MM.1S (cell line): ENCODE data around the gene UBE2QL1.

Experiments used
- DNase-seq: peaks from one replicate; pipeline ENCODE4 v3.0.0-alpha.2; 2015
- H2AFZ ChIP-seq: fragments of 300-600 bp; sonication (generic); 2 replicates; pipeline ENCODE4 v1.6.0; 2016; ENCODE audit warnings: antibody characterized with exemption, low read length
- H3F3A ChIP-seq: fragments of 300-600 bp; sonication (generic); 2 replicates; pipeline ENCODE4 v1.6.1; 2016; ENCODE audit warnings: mild to moderate bottlenecking, antibody characterized with exemption, low read length, moderate library complexity, mixed read lengths; ENCODE audit not compliant: insufficient read depth
- H3K27ac ChIP-seq: fragments of 300-600 bp; sonication (generic); 2 replicates; pipeline ENCODE4 v1.5.1; 2016; ENCODE audit warnings: mild to moderate bottlenecking, low read length
- H3K27me3 ChIP-seq: fragments of 300-600 bp; sonication (generic); replicated peaks from 2 replicates; pipeline ENCODE4 v1.6.0; 2016; ENCODE audit warnings: low read length; ENCODE audit not compliant: insufficient read depth
- H3K36me3 ChIP-seq: fragments of 300-600 bp; sonication (generic); replicated peaks from 2 replicates; pipeline ENCODE4 v1.6.1; 2016; ENCODE audit warnings: mild to moderate bottlenecking, low read length, mixed read lengths; ENCODE audit not compliant: insufficient read depth
- H3K4me1 ChIP-seq: fragments of 300-600 bp; sonication (generic); 2 replicates; pipeline ENCODE4 v1.6.1; 2016; ENCODE audit warnings: low read length, mixed read lengths
- H3K4me2 ChIP-seq: fragments of 300-600 bp; sonication (generic); 2 replicates; pipeline ENCODE4 v1.6.0; 2016; ENCODE audit warnings: low read depth, low read length
- H3K4me3 ChIP-seq: fragments of 300-600 bp; sonication (generic); 2 replicates; pipeline ENCODE4 v1.5.1; 2016; ENCODE audit warnings: low read length, mixed read lengths
- H3K79me2 ChIP-seq: fragments of 300-600 bp; sonication (generic); 2 replicates; pipeline ENCODE4 v1.6.1; 2016; ENCODE audit warnings: mixed run types, low read length, mixed read lengths
- H3K9ac ChIP-seq: fragments of 300-600 bp; sonication (generic); 2 replicates; pipeline ENCODE4 v1.6.1; 2016; ENCODE audit warnings: low read length, mixed read lengths
- H3K9me2 ChIP-seq: fragments of 300-600 bp; sonication (generic); replicated peaks from 2 replicates; pipeline ENCODE4 v1.6.1; 2016; ENCODE audit warnings: mild to moderate bottlenecking, low read length, mixed read lengths; ENCODE audit not compliant: insufficient read depth
- H3K9me3 ChIP-seq: fragments of 300-600 bp; sonication (generic); replicated peaks from 2 replicates; pipeline ENCODE4 v1.6.1; 2016; ENCODE audit warnings: mild to moderate bottlenecking, low read length, mixed read lengths; ENCODE audit not compliant: insufficient read depth
- H4K20me1 ChIP-seq: fragments of 300-600 bp; sonication (generic); 2 replicates; pipeline ENCODE4 v1.6.1; 2016; ENCODE audit warnings: mild to moderate bottlenecking, low read length, moderate library complexity, mixed read lengths; ENCODE audit not compliant: insufficient read depth
- EZH2 ChIP-seq: fragments of 300-600 bp; sonication (generic); optimal IDR thresholded peaks from 2 replicates; pipeline ENCODE3; 2017; ENCODE audit warnings: low read depth, mild to moderate bottlenecking, antibody characterized with exemption, low read length, mixed read lengths
- EZH2phosphoT487 ChIP-seq: fragments of 300-600 bp; sonication (generic); IDR thresholded peaks from 2 replicates; pipeline ENCODE4 v1.6.1; 2018; ENCODE audit warnings: antibody characterized with exemption, low read length
- TF ChIP-seq, protein P1 (sequence below): fragments of 300-600 bp; sonication (generic); IDR thresholded peaks from 2 replicates; pipeline ENCODE4 v1.5.1; 2016; ENCODE audit warnings: antibody characterized with exemption, low read length, mixed read lengths

The UBE2QL1 gene

DNA sequence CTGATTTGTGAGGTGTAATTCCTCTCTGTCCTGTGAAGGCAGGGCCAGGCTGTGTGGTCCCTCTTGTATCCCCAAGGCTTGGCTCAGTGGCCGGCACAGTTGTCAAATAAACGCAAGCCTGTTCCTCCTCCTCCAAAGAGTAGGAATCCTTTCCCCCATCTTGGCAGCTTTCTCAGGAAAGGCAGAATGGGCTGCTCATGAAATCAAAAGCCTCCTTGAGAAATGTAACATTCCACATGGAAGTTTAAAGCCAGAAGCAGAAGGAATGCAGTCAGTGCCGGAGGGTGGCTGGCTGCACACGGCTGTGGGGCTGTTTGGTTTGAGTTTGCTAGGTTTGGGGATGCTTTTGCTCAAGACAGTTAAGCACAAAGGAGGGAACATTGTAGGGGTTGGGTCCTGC is 35.8 kb upstream of the UBE2QL1 start:
- Histone ChIP-seq H3K4me2 (no peak overlapping the region), H4K20me1 (no peaks in the 10 kb centered on the region), H3K4me1 (peaks cover 13% of the 10 kb centered on the region), H3K27me3 (no peaks in the 10 kb centered on the region), H3F3A (0 out of 2 replicates have a peak, but pooled peaks cover 6% of the 10 kb centered on the region), H3K9me2 (no peaks in the 10 kb centered on the region), H3K36me3 (no peaks in the 10 kb centered on the region), H3K79me2 (no peaks in the 10 kb centered on the region), H3K9me3 (no peaks in the 10 kb centered on the region), H3K27ac (no peak overlapping the region), H3K9ac (no peak overlapping the region), H3K4me3 (no peak overlapping the region), H2AFZ (no peak overlapping the region)
- no peak for TF ChIP-seq EZH2
- no peak for TF ChIP-seq EZH2phosphoT487
- TF ChIP-seq, protein P1, sequence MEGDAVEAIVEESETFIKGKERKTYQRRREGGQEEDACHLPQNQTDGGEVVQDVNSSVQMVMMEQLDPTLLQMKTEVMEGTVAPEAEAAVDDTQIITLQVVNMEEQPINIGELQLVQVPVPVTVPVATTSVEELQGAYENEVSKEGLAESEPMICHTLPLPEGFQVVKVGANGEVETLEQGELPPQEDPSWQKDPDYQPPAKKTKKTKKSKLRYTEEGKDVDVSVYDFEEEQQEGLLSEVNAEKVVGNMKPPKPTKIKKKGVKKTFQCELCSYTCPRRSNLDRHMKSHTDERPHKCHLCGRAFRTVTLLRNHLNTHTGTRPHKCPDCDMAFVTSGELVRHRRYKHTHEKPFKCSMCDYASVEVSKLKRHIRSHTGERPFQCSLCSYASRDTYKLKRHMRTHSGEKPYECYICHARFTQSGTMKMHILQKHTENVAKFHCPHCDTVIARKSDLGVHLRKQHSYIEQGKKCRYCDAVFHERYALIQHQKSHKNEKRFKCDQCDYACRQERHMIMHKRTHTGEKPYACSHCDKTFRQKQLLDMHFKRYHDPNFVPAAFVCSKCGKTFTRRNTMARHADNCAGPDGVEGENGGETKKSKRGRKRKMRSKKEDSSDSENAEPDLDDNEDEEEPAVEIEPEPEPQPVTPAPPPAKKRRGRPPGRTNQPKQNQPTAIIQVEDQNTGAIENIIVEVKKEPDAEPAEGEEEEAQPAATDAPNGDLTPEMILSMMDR: no peak
- DNase-seq: no peak

DNA sequence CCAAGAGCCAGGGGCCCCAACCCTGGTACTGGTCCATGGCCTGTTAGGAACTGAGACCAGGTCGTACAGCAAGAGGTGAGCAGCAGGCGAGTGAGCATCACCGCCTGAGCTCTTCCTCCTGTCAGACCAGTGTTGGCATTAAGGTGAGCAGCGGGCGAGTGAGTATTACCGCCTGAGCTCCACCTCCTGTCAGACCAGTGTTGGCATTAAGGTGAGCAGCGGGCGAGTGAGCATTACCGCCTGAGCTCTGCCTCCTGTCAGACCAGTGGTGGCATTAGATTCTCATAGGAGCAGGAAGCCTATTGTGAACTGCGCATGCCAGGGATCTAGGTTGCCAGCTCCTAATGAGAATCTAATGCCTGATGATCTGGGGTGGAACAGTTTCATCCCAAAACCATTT is 31.0 kb upstream of the UBE2QL1 start:
- no peaks in the 10 kb centered on the region for H3F3A ChIP-seq
- H3K9me2 ChIP-seq: no peaks in the 10 kb centered on the region
- H3K27me3 ChIP-seq: no peaks in the 10 kb centered on the region
- no peaks in the 10 kb centered on the region for H3K79me2 ChIP-seq
- no peaks in the 10 kb centered on the region for H3K9me3 ChIP-seq
- no peak overlapping the region for H3K4me2 ChIP-seq
- no peak for DNase-seq
- H3K9ac ChIP-seq: no peak overlapping the region
- no peaks in the 10 kb centered on the region for H3K36me3 ChIP-seq
- no peak overlapping the region for H3K4me3 ChIP-seq
- H4K20me1 ChIP-seq: no peaks in the 10 kb centered on the region
- H3K27ac ChIP-seq: no peak overlapping the region
- no peak for TF ChIP-seq EZH2phosphoT487
- TF ChIP-seq, protein P1: no peak
- TF ChIP-seq EZH2: no peak
- H2AFZ ChIP-seq: no peak overlapping the region
- H3K4me1 ChIP-seq: no peaks in the 10 kb centered on the region

DNA sequence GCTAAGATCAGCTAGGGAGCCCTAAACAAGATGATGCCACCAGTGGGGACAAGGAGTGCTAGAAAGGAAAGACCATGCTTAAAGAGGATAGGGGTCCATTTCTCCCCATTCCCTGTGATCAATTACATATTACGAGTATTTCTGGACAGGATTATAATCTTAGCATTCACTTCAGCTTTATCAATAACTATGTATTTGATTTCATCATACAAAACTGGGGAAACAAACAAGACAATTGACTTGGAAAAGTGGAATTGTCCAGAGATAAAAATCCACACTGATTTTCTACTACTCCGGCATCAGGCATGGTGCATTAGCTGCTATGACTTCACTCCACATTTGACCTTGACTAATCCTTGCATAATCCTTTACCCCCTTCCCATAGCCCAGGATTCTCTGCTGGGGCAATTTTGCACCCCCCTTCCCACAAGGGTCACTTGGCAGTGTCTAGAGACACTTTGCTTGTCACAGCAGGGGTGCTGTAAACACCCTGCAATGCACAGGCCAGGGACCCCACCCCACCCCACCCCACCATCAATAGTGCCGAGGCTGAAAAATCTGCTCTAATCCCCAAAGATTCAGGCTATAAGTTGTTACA is 29.9 kb upstream of the UBE2QL1 start:
- no peak overlapping the region for H3K27ac ChIP-seq
- H3K9me3 ChIP-seq: no peaks in the 10 kb centered on the region
- H3K36me3 ChIP-seq: no peaks in the 10 kb centered on the region
- H3F3A ChIP-seq: no peaks in the 10 kb centered on the region
- no peaks in the 10 kb centered on the region for H3K4me1 ChIP-seq
- TF ChIP-seq, protein P1: no peak
- H3K9me2 ChIP-seq: no peaks in the 10 kb centered on the region
- H4K20me1 ChIP-seq: no peaks in the 10 kb centered on the region
- H3K4me3 ChIP-seq: no peak overlapping the region
- no peaks in the 10 kb centered on the region for H3K27me3 ChIP-seq
- H2AFZ ChIP-seq: no peak overlapping the region
- no peak overlapping the region for H3K9ac ChIP-seq
- no peaks in the 10 kb centered on the region for H3K79me2 ChIP-seq
- no peak for DNase-seq
- no peak overlapping the region for H3K4me2 ChIP-seq
